GM12801 (cell line): ENCODE measurements around the gene SLC6A18.

Experiments
- CTCF ChIP-seq: IDR thresholded peaks from one replicate; pipeline ENCODE4 v1.5.1; 2011; ENCODE audit warnings: control low read depth; ENCODE audit not compliant: insufficient read length; ENCODE audit errors: extremely low read depth

The SLC6A18 gene

GRCh38 chr5:1291611-1292080 lies 66.5 kb downstream of the SLC6A18 start:
- no peak for TF ChIP-seq CTCF

GRCh38 chr5:1292139-1292538 lies 67.0 kb downstream of the SLC6A18 start:
- no peak for TF ChIP-seq CTCF

GRCh38 chr5:1292846-1293415 lies 67.8 kb downstream of the SLC6A18 start:
- TF ChIP-seq CTCF, result no peak

GRCh38 chr5:1293416-1294205 lies 68.4 kb downstream of the SLC6A18 start:
- no peak for TF ChIP-seq CTCF

- TF ChIP-seq CTCF, result no peak
Measured at GRCh38 chr5:1294206-1294834, 69.1 kb downstream of the SLC6A18 start.

- no peak for TF ChIP-seq CTCF
Measured at GRCh38 chr5:1294835-1295649, 69.9 kb downstream of the SLC6A18 start, which contains the start of gene TERT. TERT (minus strand) TSS chr5:1295068; CDS start chr5:1294989, 79 bp downstream.

- no peak for TF ChIP-seq CTCF
Measured at GRCh38 chr5:1295650-1296037, 70.5 kb downstream of the SLC6A18 start.
